RWPE2 (cell line): ENCODE measurements around the gene NHEJ1.

Experiments
- ATAC-seq: fragments of 200-7000 bp; cut with Tn5 transposase; 3 replicates; pipeline ENCODE4 v1.9.1; 2021; ENCODE audit warnings: low read depth
- DNase-seq: peaks from one replicate; pipeline ENCODE4 v3.0.0-alpha.2; 2020; ENCODE audit warnings: low spot score
- H3K27ac ChIP-seq: fragments of 450-650 bp; 2 replicates; pipeline ENCODE4 v1.5.1; 2017; ENCODE audit warnings: mild to moderate bottlenecking; ENCODE audit not compliant: poor library complexity, severe bottlenecking
- H3K27me3 ChIP-seq: fragments of 250-450 bp; sonication (Bioruptor Pico); 2 replicates; pipeline ENCODE4 v1.5.1; 2021; ENCODE audit warnings: mild to moderate bottlenecking, moderate library complexity; ENCODE audit not compliant: insufficient read depth, poor library complexity, severe bottlenecking
- H3K36me3 ChIP-seq: fragments of 250-450 bp; sonication (Bioruptor Pico); 2 replicates; pipeline ENCODE4 v1.5.1; 2020; ENCODE audit warnings: low read depth, mild to moderate bottlenecking, moderate library complexity
- H3K4me1 ChIP-seq: fragments of 250-450 bp; sonication (Bioruptor Pico); 2 replicates; pipeline ENCODE4 v1.5.1; 2021; ENCODE audit warnings: mild to moderate bottlenecking, moderate library complexity; ENCODE audit not compliant: insufficient read depth, poor library complexity, severe bottlenecking
- H3K4me3 ChIP-seq: fragments of 250-450 bp; sonication (Bioruptor Pico); 2 replicates; pipeline ENCODE4 v1.5.1; 2021; ENCODE audit warnings: mild to moderate bottlenecking, moderate library complexity; ENCODE audit not compliant: severe bottlenecking
- H3K9me3 ChIP-seq: fragments of 250-450 bp; sonication (Bioruptor Pico); 2 replicates; pipeline ENCODE4 v1.5.1; 2021; ENCODE audit warnings: mild to moderate bottlenecking, moderate library complexity; ENCODE audit not compliant: severe bottlenecking
- TF ChIP-seq, protein P1 (sequence below): fragments of 450-650 bp; IDR thresholded peaks from one replicate; pipeline ENCODE4 v1.5.1; 2017; ENCODE audit warnings: mild to moderate bottlenecking, moderate library complexity; ENCODE audit not compliant: poor library complexity, severe bottlenecking

NHEJ1 gene

DNA sequence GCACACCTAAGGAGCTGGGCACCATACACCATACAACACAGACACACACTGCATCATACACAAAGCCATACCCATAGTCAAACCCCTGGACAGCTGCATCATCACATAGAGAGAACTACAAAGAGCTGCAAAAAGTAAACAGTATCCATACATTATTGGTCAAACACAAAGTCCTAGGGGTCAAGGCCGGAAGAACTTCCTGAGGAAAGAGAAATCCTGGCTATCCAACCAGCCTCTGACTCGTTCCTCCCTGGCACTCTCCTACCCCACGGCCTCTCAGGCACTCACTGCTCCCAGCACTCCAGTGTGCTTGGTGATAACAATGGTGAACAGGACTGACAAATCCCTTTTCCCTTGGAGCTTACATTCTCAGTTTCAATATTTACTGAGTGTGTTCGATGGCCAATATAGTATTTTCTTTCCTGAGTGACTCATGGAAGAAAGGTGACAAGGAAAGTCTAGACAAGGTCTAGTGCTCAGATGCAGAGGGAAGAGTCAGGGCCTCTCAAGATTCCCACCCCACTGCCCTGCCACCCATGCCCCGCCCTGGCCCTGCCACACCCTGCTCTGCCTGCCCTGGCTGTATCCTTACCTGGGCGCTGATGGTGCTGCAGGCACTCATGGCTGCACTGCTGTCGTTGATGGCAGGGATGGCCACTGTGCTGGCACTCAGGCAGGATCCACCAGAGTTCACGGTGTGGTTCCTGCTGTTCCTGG lies 122.7 kb downstream of the NHEJ1 start:
- ATAC-seq (no peak), DNase-seq (no peak)
- Histone ChIP-seq H3K27ac (no peak overlapping the region), H3K4me1 (no peaks in the 10 kb centered on the region), H3K4me3 (no peak overlapping the region), H3K27me3 (peaks cover 8% of the 10 kb centered on the region), H3K36me3 (no peaks in the 10 kb centered on the region), H3K9me3 (no peaks in the 10 kb centered on the region)
- TF ChIP-seq, protein P1, sequence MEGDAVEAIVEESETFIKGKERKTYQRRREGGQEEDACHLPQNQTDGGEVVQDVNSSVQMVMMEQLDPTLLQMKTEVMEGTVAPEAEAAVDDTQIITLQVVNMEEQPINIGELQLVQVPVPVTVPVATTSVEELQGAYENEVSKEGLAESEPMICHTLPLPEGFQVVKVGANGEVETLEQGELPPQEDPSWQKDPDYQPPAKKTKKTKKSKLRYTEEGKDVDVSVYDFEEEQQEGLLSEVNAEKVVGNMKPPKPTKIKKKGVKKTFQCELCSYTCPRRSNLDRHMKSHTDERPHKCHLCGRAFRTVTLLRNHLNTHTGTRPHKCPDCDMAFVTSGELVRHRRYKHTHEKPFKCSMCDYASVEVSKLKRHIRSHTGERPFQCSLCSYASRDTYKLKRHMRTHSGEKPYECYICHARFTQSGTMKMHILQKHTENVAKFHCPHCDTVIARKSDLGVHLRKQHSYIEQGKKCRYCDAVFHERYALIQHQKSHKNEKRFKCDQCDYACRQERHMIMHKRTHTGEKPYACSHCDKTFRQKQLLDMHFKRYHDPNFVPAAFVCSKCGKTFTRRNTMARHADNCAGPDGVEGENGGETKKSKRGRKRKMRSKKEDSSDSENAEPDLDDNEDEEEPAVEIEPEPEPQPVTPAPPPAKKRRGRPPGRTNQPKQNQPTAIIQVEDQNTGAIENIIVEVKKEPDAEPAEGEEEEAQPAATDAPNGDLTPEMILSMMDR, result no peak

DNA sequence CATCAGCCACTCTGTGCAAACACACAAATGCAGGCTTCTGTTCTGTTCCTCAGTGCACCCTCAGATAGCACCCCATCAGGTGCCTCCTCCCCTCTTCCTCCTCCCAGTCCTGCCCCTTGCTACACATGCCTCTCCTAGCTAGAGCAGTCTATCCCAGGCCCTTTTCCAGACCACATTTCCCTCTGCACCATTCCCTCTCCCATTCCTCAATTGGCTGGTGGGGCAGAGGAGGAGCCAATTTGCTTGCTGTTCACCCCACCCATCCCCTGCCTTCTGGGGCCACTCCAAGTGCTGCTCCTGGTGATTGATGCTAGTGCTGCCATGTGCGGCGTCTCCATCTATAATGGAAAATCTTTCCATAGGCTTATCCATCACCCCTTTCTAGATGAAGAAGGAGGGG lies 124.7 kb downstream of the NHEJ1 start:
- TF ChIP-seq, protein P1, result no peak

DNA sequence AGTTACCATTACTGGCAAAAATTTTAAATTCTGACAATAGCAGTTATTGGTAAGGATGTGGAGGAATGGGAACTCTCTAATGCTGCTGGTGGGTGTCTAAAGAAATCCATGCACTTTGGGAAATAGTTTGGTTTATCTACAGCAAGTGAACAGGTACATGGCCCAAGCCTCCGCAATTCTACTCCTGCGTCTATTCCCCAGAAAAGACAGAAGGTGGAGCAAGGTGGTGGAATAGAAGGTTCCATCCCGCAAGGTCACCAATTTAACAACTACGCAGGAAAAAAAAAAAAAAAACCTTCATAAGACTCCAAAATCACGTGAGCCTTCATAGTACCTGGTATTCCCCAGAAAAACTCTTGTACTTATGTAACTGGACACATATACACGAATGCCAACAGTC lies 125.8 kb downstream of the NHEJ1 start:
- TF ChIP-seq, protein P1, result no peak
- no peak overlapping the region for H3K27ac ChIP-seq
- no peaks in the 10 kb centered on the region for H3K9me3 ChIP-seq
- ATAC-seq (no peak), DNase-seq (no peak)
- H3K4me1 ChIP-seq, result no peaks in the 10 kb centered on the region
- H3K36me3 ChIP-seq, result no peaks in the 10 kb centered on the region
- peaks cover 8% of the 10 kb centered on the region for H3K27me3 ChIP-seq
- no peak overlapping the region for H3K4me3 ChIP-seq

More for the DNA sequence above, 124.7 kb downstream of the NHEJ1 start:
- Histone ChIP-seq H3K36me3 (no peaks in the 10 kb centered on the region), H3K4me3 (no peak overlapping the region), H3K4me1 (no peaks in the 10 kb centered on the region), H3K27me3 (peaks cover 8% of the 10 kb centered on the region), H3K9me3 (no peaks in the 10 kb centered on the region), H3K27ac (no peak overlapping the region)
- DNase-seq (no peak), ATAC-seq (no peak)

DNA sequence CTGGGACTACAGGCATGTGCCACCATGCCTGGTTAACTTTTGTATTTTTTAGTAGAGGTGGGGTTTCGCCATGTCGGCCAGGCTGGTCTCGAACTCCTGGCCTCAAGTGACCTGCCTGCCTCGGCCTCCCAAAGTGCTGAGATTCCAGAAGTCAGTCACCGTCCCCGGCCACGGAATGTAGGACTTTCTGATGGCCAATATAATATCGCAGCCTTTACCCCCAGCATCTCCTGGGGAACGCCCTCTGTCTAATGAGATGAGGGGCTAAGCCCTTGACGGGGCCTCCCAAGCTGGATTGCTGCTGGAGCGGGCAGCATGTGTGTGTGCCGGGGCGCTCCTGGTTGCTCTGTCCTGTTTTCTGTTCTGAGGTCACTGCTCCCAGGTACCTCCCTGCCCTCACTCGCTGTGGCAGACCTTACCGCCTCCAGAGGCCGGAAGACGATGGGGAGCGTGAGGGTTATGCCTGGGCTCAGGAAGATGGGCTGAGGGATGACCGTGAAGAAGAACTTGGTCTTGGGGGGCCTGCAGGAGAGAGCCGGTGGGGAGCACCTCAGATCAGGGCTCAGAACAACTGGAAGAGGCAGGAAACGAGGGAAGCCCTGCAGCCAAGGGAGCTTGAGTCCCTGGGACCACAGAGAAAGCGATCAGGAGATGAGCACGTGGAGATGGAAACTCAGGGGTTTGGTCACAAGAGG lies 128.4 kb downstream of the NHEJ1 start:
- ATAC-seq, result no peak

More for the DNA sequence above, 128.4 kb downstream of the NHEJ1 start:
- H3K27me3 ChIP-seq, result peaks cover 8% of the 10 kb centered on the region
- H3K4me1 ChIP-seq, result no peaks in the 10 kb centered on the region
- H3K36me3 ChIP-seq, result no peaks in the 10 kb centered on the region
- H3K9me3 ChIP-seq, result no peaks in the 10 kb centered on the region
- DNase-seq, result no peak
- no peak overlapping the region for H3K27ac ChIP-seq
- TF ChIP-seq, protein P1, result no peak
- no peak overlapping the region for H3K4me3 ChIP-seq
